Head of caudate nucleus (tissue), 42 donors: ENCODE data around the gene PRPF38B.

Experiments
- DNase-seq, 42 donors: peaks; one replicate each; pipeline versions ENCODE4 v3.0.0 to v3.0.0-alpha.2; 2020 to 2021; ENCODE audit warnings: mixed read lengths in 7 of 42
- intact Hi-C: fragments of 100-400 bp; cut with DNase I; formaldehyde crosslinking; loops from one replicate; pipeline ENCODE4 v1.15.0; 2022

Gene PRPF38B

GRCh38 chr1:108747171-108747850 lies 55.2 kb downstream of the PRPF38B start:
- intact Hi-C loops, result loop anchor here (2.0 to 5.0 kb wide), 3 partner anchors 55 to 150 kb away; partner anchors contain the start of gene PRPF38B
- peak; percentile 47 to 86 (median 72) for DNase-seq

GRCh38 chr1:108747898-108748297 lies 55.8 kb downstream of the PRPF38B start:
- intact Hi-C loops, result loop anchor here (2.0 to 5.0 kb wide), 3 partner anchors 55 to 149 kb away; partner anchors contain the start of gene PRPF38B
- DNase-seq, result no peak

GRCh38 chr1:108749081-108749480 lies 57.0 kb downstream of the PRPF38B start:
- intact Hi-C loops, result loop anchor here (5.0 kb wide), 2 partner anchors 68 to 148 kb away; no protein-coding TSS in a partner anchor

GRCh38 chr1:108750476-108751181 lies 58.5 kb downstream of the PRPF38B start:
- DNase-seq, result no peak
- intact Hi-C loops, result no loop called here

More at GRCh38 chr1:108749081-108749480, 57.0 kb downstream of the PRPF38B start:
- DNase-seq, result no peak
